Right lobe of liver (tissue), 4 donors: ENCODE data around the gene RPLP2.

ENCODE experiments used
- POLR2A ChIP-seq: fragments of 450-650 bp; IDR thresholded peaks from one replicate; pipeline ENCODE4 v1.6.1; 2017; ENCODE audit warnings: antibody characterized with exemption, mild to moderate bottlenecking
- TF ChIP-seq, protein P1 (sequence below), 4 donors: fragments of 200-600 bp in 3 of 4; fragments of 450-650 bp in 1 of 4; IDR thresholded peaks; one replicate each; pipeline versions ENCODE4 v1.5.1 to v1.8.0; 2016 to 2022; ENCODE audit warnings: antibody characterized with exemption in 4 of 4, mild to moderate bottlenecking in 2 of 4
- donor health status: DM: no; HTN: no; CAD: no.
- donor health status: DM: no; HTN: no; CAD: no.
- donor health status: DM: no; HTN: yes; CAD: no.

DNA sequence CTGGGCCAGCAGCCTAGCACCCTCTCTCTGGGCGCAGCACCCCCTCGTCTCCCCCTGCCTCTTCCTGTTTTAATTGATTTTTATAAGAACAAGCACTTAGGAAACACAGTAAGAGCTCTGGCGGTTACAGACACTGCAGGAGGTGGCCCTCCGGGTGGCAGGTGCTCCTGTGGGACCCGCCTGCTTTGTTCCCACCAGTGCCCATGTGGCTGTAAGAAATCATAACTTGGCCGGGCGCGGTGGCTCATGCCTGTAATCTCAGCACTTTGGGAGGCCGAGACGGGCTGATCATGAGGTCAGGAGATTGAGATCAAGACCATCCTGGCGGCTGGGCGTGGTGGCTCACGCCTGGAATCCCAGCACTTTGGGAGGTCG is 51.3 kb downstream of the RPLP2 start:
- TF ChIP-seq, protein P1, sequence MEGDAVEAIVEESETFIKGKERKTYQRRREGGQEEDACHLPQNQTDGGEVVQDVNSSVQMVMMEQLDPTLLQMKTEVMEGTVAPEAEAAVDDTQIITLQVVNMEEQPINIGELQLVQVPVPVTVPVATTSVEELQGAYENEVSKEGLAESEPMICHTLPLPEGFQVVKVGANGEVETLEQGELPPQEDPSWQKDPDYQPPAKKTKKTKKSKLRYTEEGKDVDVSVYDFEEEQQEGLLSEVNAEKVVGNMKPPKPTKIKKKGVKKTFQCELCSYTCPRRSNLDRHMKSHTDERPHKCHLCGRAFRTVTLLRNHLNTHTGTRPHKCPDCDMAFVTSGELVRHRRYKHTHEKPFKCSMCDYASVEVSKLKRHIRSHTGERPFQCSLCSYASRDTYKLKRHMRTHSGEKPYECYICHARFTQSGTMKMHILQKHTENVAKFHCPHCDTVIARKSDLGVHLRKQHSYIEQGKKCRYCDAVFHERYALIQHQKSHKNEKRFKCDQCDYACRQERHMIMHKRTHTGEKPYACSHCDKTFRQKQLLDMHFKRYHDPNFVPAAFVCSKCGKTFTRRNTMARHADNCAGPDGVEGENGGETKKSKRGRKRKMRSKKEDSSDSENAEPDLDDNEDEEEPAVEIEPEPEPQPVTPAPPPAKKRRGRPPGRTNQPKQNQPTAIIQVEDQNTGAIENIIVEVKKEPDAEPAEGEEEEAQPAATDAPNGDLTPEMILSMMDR (IDR thresholded peaks at IDR 0.05), result no peak
- no peak for TF ChIP-seq POLR2A
